K562 (cell line): ENCODE data around the gene KCNK10. TPM values are rescaled to one million over a fixed set of nuclear protein-coding genes. Genes with fewer than 3 reads are reported as not detected.

Experiments
- ATAC-seq: fragments of 200-7000 bp; cut with Tn5 transposase; 3 replicates; pipeline ENCODE4 v1.9.1; 2020; ENCODE audit warnings: moderate library complexity
- BruUV-seq: library from RNA; stranded (reverse); fragments of 400-500 nt; replicated peaks from 2 replicates; lab custom pipeline; 2021; lab: Mats Ljungman, UMichigan
- CTCF ChIA-PET: fragments of 300-600 bp; formaldehyde crosslinking; extraction: SDS; loops from one replicate; lab custom pipeline; 2021; ENCODE audit warnings: low intra/inter-chr PET ratio; lab: Yijun Ruan, JAX
- POLR2A ChIA-PET: fragments of 300-600, 350-650 bp; sonication (Branson Sonifier 250); formaldehyde crosslinking; extraction: SDS; loops from one replicate; lab custom pipeline; 2021; ENCODE audit warnings: antibody characterized with exemption, inconsistent platforms; lab: Yijun Ruan, JAX
- DNase-seq, 4 experiments: peaks; one replicate each; pipeline versions ENCODE4 v3.0.0 to v3.0.0-alpha.2; 2011 to 2018; ENCODE audit warnings: low spot score in 3 of 4, mixed read lengths in 3 of 4; ENCODE audit errors: extremely low read depth in 1 of 4
- FAIRE-seq: peaks from 2 replicates; lab custom pipeline; 2011; peaks lifted over from hg19 to GRCh38; lab: Jason Lieb, UNC
- H2AFZ ChIP-seq: 2 replicates; pipeline ENCODE4 v1.6.0; 2011; ENCODE audit warnings: low read depth, low read length, control low read depth, inconsistent platforms
- H3K27ac ChIP-seq: fragments of 200-600 bp; 3 replicates; pipeline ENCODE4 v1.8.0; 2011; ENCODE audit warnings: low read depth, mild to moderate bottlenecking, control low read depth, inconsistent platforms, low read length, moderate library complexity, mixed read lengths; ENCODE audit errors: extremely low read depth
- H3K27me3 ChIP-seq, 2 experiments: fragments of 300-600 bp in 1 of 2; 2 replicates in 1 of 2; 3 replicates in 1 of 2; pipeline versions ENCODE4 v1.6.0 to v1.8.0; 2011; ENCODE audit warnings: inconsistent platforms in 2 of 2, low read length in 2 of 2, mild to moderate bottlenecking in 1 of 2, mixed read lengths in 1 of 2, moderate library complexity in 1 of 2; ENCODE audit not compliant: control insufficient read depth in 2 of 2, insufficient read depth in 2 of 2
- H3K36me3 ChIP-seq: fragments of 300-600 bp; 3 replicates; pipeline ENCODE4 v1.8.0; 2011; ENCODE audit warnings: mild to moderate bottlenecking, low read length, inconsistent platforms; ENCODE audit not compliant: control insufficient read depth, insufficient read depth
- H3K4me1 ChIP-seq, 2 experiments: fragments of 200-600 bp in 1 of 2; replicated peaks in 1 of 2; 2 replicates in 1 of 2; 3 replicates in 1 of 2; pipeline versions ENCODE4 v1.5.1 to v1.8.0; 2011; ENCODE audit warnings: inconsistent platforms in 2 of 2, low read length in 2 of 2, mild to moderate bottlenecking in 1 of 2, mixed read lengths in 1 of 2, moderate library complexity in 1 of 2; ENCODE audit not compliant: control insufficient read depth in 2 of 2, insufficient read depth in 2 of 2
- H3K4me2 ChIP-seq: 2 replicates; pipeline ENCODE4 v1.6.1; 2011; ENCODE audit warnings: low read length, control low read depth, inconsistent platforms, mixed read lengths; ENCODE audit not compliant: insufficient read depth
- H3K4me3 ChIP-seq: fragments of 200-600 bp; sonication (generic), shearing (Covaris generic); 2 replicates; pipeline ENCODE4 v1.5.1; 2016; ENCODE audit warnings: control low read depth, inconsistent platforms
- H3K79me2 ChIP-seq: fragments of 200-600 bp; 3 replicates; pipeline ENCODE4 v1.8.0; 2011; ENCODE audit warnings: low read length, inconsistent platforms; ENCODE audit not compliant: control insufficient read depth, insufficient read depth
- H3K9ac ChIP-seq, 2 experiments: 2 replicates each; pipeline versions ENCODE4 v1.6.0 to v1.6.1; 2011; ENCODE audit warnings: low read depth in 2 of 2, low read length in 2 of 2, control low read depth in 1 of 2, inconsistent platforms in 1 of 2, mild to moderate bottlenecking in 1 of 2, mixed read lengths in 1 of 2; ENCODE audit not compliant: insufficient read depth in 1 of 2
- H3K9me1 ChIP-seq: one replicate; pipeline ENCODE4 v1.6.0; 2011; ENCODE audit warnings: inconsistent platforms, mild to moderate bottlenecking, low read length, moderate library complexity; ENCODE audit not compliant: control insufficient read depth, insufficient read depth
- H3K9me3 ChIP-seq: replicated peaks from 2 replicates; pipeline ENCODE4 v1.5.1; 2011; ENCODE audit warnings: low read depth, low read length, inconsistent platforms; ENCODE audit not compliant: control insufficient read depth, insufficient read depth
- H4K20me1 ChIP-seq: replicated peaks from 2 replicates; pipeline ENCODE4 v1.6.1; 2011; ENCODE audit warnings: low read length, inconsistent platforms, mixed read lengths; ENCODE audit not compliant: control insufficient read depth, insufficient read depth
- CREB1 ChIP-seq, 2 experiments: sonication (generic) in 1 of 2; formaldehyde crosslinking in 1 of 2; IDR thresholded peaks; 2 replicates each; pipeline versions ENCODE4 v1.6.1 to v1.8.0; 2012 to 2022; ENCODE audit warnings: inconsistent platforms in 1 of 2, mild to moderate bottlenecking in 1 of 2, missing genetic modification reagents in 1 of 2, moderate library complexity in 1 of 2
- DMBX1 ChIP-seq: fragments of 250-450 bp; sonication (Bioruptor Pico); IDR thresholded peaks from 2 replicates; pipeline ENCODE4 v1.8.0; 2022; ENCODE audit warnings: inconsistent platforms, mild to moderate bottlenecking, moderate library complexity, borderline replicate concordance
- FIP1L1 ChIP-seq: fragments of 200-400 bp; formaldehyde crosslinking; IDR thresholded peaks from 2 replicates; pipeline ENCODE4 v1.6.1; 2018; ENCODE audit warnings: mild to moderate bottlenecking, low read depth, low read length; ENCODE audit not compliant: poor library complexity, severe bottlenecking
- GTF2A2 ChIP-seq: IDR thresholded peaks from 2 replicates; pipeline ENCODE4 v1.6.1; 2016; ENCODE audit warnings: mild to moderate bottlenecking, missing genetic modification characterization, missing compliant biosample characterization
- HOXB6 ChIP-seq: fragments of 250-450 bp; sonication (Bioruptor Pico); IDR thresholded peaks from 2 replicates; pipeline ENCODE4 v1.5.1; 2022; ENCODE audit warnings: mild to moderate bottlenecking, borderline replicate concordance
- PHTF2 ChIP-seq: fragments of 250-450 bp; sonication (Bioruptor Pico); IDR thresholded peaks from 2 replicates; pipeline ENCODE4 v1.5.0; 2021; ENCODE audit warnings: mild to moderate bottlenecking
- PPARD ChIP-seq: fragments of 250-450 bp; sonication (Bioruptor Pico); IDR thresholded peaks from 2 replicates; pipeline ENCODE4 v1.8.0; 2022; ENCODE audit warnings: inconsistent platforms, mild to moderate bottlenecking, moderate library complexity
- SAP30 ChIP-seq: fragments of 200-600 bp; sonication (generic); IDR thresholded peaks from 2 replicates; pipeline ENCODE4 v1.6.1; 2012; ENCODE audit warnings: borderline replicate concordance, low read depth, mild to moderate bottlenecking, moderate library complexity, low read length, control low read depth, inconsistent platforms; ENCODE audit not compliant: insufficient read depth, poor library complexity, severe bottlenecking
- SNRNP70 ChIP-seq: fragments of 200-400 bp; formaldehyde crosslinking; optimal IDR thresholded peaks from 2 replicates; pipeline ENCODE3; 2017; ENCODE audit warnings: low read depth, low read length
- TCF7 ChIP-seq: sonication (generic); IDR thresholded peaks from 2 replicates; pipeline ENCODE4 v1.6.1; 2016; ENCODE audit warnings: antibody characterized with exemption, borderline replicate concordance
- TRIM25 ChIP-seq: fragments of 450-650 bp; IDR thresholded peaks from 2 replicates; pipeline ENCODE4 v1.7.0; 2016; ENCODE audit warnings: borderline replicate concordance
- ZFP91 ChIP-seq: sonication (generic); formaldehyde crosslinking; IDR thresholded peaks from 2 replicates; pipeline ENCODE4 v1.8.0; 2022; ENCODE audit warnings: mild to moderate bottlenecking, missing genetic modification reagents
- ZNF121 ChIP-seq: sonication (generic); formaldehyde crosslinking; conservative IDR thresholded peaks from 2 replicates; pipeline ENCODE4 v1.8.0; 2022; ENCODE audit warnings: missing genetic modification reagents
- ZNF830 ChIP-seq: fragments of 250-450 bp; sonication (Bioruptor Pico); IDR thresholded peaks from 2 replicates; pipeline ENCODE4 v1.5.0; 2021; ENCODE audit warnings: mild to moderate bottlenecking
- WGBS: fragments of 100-300 bp; shearing (Covaris generic); methylation state at CpG from one replicate; pipeline ENCODE4 v1.1.6; 2016; ENCODE audit warnings: low coverage, mixed read lengths; ENCODE audit not compliant: insufficient coverage; ENCODE audit errors: missing lambda C conversion rate; 5-methylcytosine and 5-hydroxymethylcytosine counted together
- in situ Hi-C: fragments of 300-500 bp; cut with MboI; formaldehyde crosslinking; loops from 4 replicates; pipeline ENCODE4 v1.15.0; 2018; ENCODE audit warnings: inconsistent platforms, mixed read lengths
- intact Hi-C: fragments of 100-400 bp; cut with micrococcal nuclease; formaldehyde crosslinking; loops from 2 replicates; pipeline ENCODE4 v1.14.2; 2022
- polyA plus RNA-seq, 8 experiments: library from polyadenylated mRNA; depleted of rRNA in 4 of 8; stranded (reverse) in 5 of 8; unstranded in 3 of 8; fragments of >200 nt; fragmentation: Nextera tagmentation in 2 of 8; fragmentation: Illumina TruSeq in 1 of 8; extraction: Ambion mirVana in 2 of 8; extraction: Trizol in 1 of 8; gene quantifications; 2 replicates each; pipeline versions ENCODE4 v1.2.1 to v1.2.3, GENCODE V29; 2011 to 2014; ENCODE audit warnings: inconsistent platforms in 1 of 8, missing spikeins in 1 of 8
- total RNA-seq, 7 experiments: library from RNA; depleted of rRNA in 6 of 7; stranded (reverse); fragments of >200 nt in 6 of 7; fragmentation: Illumina TruSeq in 2 of 7; extraction: Trizol in 2 of 7; gene quantifications; 2 replicates each; pipeline versions ENCODE4 v1.2.1 to v1.2.3, GENCODE V29; 2011 to 2021; ENCODE audit warnings: low replicate concordance in 1 of 7

The KCNK10 gene
- total and polyA plus RNA-seq, 9 of the 15 experiments (the other 6 are each of a cell fraction or from before 2014, with no cell fraction given), result not detected

- H3K9me1 ChIP-seq, result no peaks in the 10 kb centered on the region
- ATAC-seq (no peak), FAIRE-seq (no peak), DNase-seq (no peak)
- no TSS peak for BruUV-seq
- TF ChIP-seq FIP1L1 (no peak), PPARD (CRISPR knock-in tag) (no peak), TRIM25 (no peak)
- H2AFZ ChIP-seq, result no peak overlapping the region
- POLR2A ChIA-PET, result no interaction called here
- in situ Hi-C loops (no loop called here), intact Hi-C loops (no loop called here)
- no CpG with 5 or more reads among the region's 4 CpGs for WGBS
- no peak overlapping the region for H3K9ac ChIP-seq
- no peaks in the 10 kb centered on the region for H3K36me3 ChIP-seq
- H3K4me3 ChIP-seq, result no peak overlapping the region
- no peaks in the 10 kb centered on the region for H3K4me1 ChIP-seq
- CTCF ChIA-PET, result no interaction called here
- H3K9me3 ChIP-seq, result no peaks in the 10 kb centered on the region
- H3K27me3 ChIP-seq, result no peaks in the 10 kb centered on the region
- no peaks in the 10 kb centered on the region for H4K20me1 ChIP-seq
- H3K27ac ChIP-seq, result no peak overlapping the region
- H3K79me2 ChIP-seq, result no peaks in the 10 kb centered on the region
- no peak overlapping the region for H3K4me2 ChIP-seq
Measured at GRCh38 chr14:88204221-88204620, 118.8 kb downstream of the KCNK10 start.

- Histone ChIP-seq H3K9me1 (no peaks in the 10 kb centered on the region), H3K4me2 (no peak overlapping the region), H3K79me2 (no peaks in the 10 kb centered on the region), H4K20me1 (no peaks in the 10 kb centered on the region), H3K4me1 (no peaks in the 10 kb centered on the region), H3K36me3 (no peaks in the 10 kb centered on the region), H3K27me3 (no peaks in the 10 kb centered on the region), H2AFZ (no peak overlapping the region), H3K27ac (no peak overlapping the region), H3K9ac (no peak overlapping the region), H3K9me3 (no peaks in the 10 kb centered on the region), H3K4me3 (no peak overlapping the region)
- intact Hi-C loops (no loop called here), in situ Hi-C loops (no loop called here)
- FAIRE-seq (no peak), ATAC-seq (no peak), DNase-seq (no peak)
- BruUV-seq, result no TSS peak
- POLR2A ChIA-PET, result no interaction called here
- CTCF ChIA-PET, result no interaction called here
- 0% methylated on average over 2 of the region's 3 CpGs for WGBS
- TF ChIP-seq ZNF121 (no peak), SAP30 (no peak), ZNF830 (no peak), HOXB6 (CRISPR knock-in tag) (no peak), SNRNP70 (no peak), PHTF2 (CRISPR knock-in tag) (no peak), TCF7 (no peak), DMBX1 (no peak), CREB1 (IDR thresholded peaks at IDR 0.05) (no peak), CREB1 (CRISPR knock-in tag; IDR thresholded peaks at IDR 0.05) (no peak), GTF2A2 (no peak), ZFP91 (CRISPR knock-in tag) (no peak)
Measured at GRCh38 chr14:88203291-88203690, 119.8 kb downstream of the KCNK10 start.
